HG03378 (cell line): ENCODE data around the gene NKAIN4.

Experiments
- ATAC-seq: cut with Tn5 transposase; IDR thresholded peaks from one replicate; pipeline ENCODE4 v1.9.1; 2021; ENCODE audit warnings: mild to moderate bottlenecking, moderate library complexity; ENCODE audit not compliant: unreplicated experiment

NKAIN4 gene

DNA sequence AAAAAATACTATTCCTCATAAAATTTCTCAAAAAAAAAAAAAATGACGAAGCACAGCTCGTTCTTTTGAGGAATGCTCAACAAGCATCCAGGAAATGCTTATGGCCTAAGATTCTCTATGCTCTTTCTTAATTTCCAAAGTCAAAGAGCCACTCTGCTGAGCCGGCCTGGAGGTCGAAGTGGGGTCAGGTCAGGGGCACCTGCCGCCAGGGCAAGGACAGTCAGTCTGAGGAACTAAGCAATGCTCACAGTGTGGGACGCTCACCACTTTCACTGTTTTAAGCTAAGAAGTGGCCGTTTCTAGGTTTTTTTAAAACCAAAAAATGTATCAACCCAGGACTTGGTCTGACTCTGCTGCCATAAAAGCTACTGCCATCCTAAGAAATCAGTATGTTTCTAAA, 55.7 kb downstream of the NKAIN4 start:
- ATAC-seq, result no peak

DNA sequence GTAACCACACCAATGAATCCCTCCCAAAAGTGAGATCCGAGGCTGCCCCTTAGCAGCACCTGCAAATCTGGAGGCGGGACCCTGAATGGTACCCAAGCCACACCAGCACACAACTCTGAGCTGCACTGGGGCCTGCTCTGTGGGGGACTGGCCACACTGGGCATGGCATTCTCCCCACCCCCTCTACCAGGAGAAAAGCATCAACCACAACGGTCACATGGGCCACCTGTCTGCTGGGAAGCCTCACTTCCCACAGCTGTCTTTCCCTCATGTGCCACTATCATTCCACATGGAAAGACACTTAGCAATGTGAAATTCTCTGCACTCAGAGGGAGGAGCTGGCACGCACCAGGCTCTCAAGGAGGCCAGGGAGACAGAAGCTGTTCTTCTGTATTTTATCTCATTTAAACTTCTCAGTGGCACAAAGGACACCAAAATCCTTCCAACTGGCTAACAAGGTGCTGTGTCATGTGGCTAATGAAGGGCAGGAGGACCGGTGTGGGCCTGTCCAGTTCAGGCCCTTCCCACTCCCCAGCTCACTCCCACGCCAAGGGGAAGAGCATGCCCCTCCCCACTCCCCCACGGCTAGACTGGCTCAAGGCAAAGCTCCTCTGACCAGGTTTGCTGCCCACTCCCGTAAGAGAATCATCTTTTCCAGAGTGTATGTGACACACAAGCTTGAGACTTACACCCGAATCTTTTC, 57.3 kb downstream of the NKAIN4 start:
- ATAC-seq, result no peak

DNA sequence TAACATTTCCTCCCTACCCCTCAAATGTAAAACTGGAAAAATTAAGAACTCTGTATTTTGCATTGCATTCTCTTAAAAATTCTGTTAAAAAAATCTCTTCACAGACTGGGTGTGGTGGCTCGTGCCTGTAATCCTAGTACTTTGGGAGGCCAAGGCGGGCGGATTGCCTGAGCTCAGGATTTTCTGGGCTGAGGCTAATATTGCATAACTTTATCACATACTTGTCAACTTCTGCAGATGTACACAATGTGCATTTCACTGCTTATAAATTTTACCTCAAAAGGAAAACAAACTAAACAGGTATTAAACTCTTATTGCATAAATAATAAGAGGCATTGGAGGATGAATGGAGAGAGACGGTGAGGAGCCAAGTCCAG, 59.5 kb downstream of the NKAIN4 start:
- ATAC-seq, result no peak

DNA sequence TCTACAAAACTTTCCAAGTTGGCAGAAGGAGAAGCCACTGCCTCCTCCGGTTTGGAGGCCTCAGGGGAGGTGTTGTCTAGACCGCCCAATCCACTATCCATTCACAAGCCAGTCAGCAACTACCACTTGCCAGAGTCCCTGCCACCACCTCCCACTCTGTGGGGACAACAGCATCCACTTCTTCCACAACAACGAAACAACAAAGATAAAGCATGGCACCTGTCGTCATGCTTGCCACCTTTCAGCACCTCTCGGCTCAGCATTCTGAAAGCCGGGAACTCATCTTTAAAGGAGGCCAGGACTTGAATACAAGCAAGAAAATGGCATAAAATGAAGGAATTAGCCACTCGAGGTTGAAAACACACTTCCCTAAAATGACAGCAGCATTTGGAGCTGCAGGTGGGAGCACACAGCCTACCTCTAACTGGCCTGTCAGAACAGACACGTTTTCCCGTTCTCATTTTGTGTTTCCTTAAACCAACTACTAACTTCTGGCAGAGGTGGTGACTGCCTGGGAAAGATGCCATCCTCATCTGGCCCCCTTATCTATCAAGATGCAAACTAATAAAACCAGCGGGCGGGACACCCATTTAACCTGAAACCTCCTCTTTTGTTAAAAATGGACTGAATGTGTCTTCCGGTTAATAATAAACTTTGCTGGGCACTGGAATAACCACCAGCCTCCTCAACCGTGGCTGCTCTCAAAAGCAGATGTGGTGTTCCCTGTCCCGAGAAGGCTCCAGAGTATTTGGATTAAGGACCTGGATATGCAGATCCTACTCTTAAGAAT, 60.1 kb downstream of the NKAIN4 start:
- ATAC-seq, result no peak

DNA sequence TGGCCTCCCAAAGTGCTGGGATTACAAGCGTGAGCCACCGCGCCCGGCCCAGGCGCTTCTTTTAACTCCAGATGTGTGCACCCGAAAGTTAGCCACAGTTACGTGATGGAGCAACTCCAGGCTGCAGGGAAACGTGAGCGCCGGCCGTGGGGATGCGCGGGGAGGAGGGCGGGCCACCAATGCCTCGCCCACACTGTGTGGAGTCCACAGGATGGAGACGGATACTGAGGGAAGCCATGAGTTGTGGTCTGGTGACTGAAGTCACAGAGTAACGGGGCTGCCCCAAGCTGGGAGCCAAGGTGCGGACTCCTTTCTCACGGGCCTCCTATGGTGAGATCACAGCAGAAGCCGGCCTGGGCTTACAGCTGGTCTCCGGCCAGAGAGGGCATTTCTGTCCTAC, 61.5 kb downstream of the NKAIN4 start:
- no peak for ATAC-seq

DNA sequence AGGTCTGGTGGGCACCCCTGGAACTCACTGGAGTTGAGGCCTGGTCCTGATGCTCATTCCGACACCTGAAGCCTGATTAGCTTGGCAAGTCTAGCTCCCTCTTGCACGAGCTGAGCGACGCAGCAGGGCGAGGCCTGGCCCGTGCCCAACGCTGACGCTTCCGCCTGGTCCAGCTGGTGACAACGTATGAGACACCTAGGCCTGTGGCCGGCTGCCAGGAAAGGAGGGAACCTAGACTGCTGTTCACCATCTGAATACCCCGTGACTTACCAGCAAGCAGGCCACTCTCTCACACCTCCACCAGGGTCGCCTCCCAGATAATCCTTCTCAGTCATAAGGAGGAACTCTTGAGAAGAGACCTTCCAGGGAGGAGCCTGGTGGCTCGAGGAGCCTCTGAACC, 62.9 kb downstream of the NKAIN4 start:
- no peak for ATAC-seq

DNA sequence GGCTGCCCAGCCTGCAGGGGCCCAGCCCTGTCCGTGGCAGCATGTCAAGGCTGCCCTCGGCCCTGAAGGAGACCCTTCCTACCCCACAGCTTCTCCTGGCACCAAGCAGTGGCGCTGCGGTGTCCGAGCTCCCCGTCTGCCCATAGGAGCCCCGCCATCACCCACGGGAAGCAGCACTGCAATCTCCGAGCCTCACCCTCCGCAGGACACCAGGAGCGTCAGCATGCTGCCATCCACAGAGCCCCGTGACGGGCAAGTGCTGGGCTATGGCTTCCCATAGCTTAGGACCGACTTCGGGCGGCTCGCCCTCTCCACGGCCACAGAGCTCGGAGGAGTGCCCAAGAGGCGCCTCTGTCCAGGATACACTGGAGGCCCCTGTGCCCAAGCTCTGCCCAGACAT, 63.4 kb downstream of the NKAIN4 start:
- ATAC-seq, result no peak
